ENCODE measurements around the gene LARGE2. TPM values are rescaled to one million over a fixed set of nuclear protein-coding genes. Genes with fewer than 3 reads are reported as not detected.

Gene LARGE2
- total and polyA plus RNA-seq, 9 of the 15 experiments (the other 6 are each of a cell fraction or from before 2014, with no cell fraction given) = 0.56 to 14.1 (median 6.6) TPM

GRCh38 chr11:45918331-45918941, 4.0 kb upstream of the LARGE2 start (continued):
- TF ChIP-seq MYC (IDR thresholded peaks at IDR 0.05; ENCODE audit: low read depth, low read length) = no peak
- no peak for TF ChIP-seq MYC (CRISPR knock-in tag; IDR thresholded peaks at IDR 0.05; ENCODE audit: borderline replicate concordance, low read depth)
- peak; percentile 92 for TF ChIP-seq BCOR (IDR thresholded peaks at IDR 0.05)
- TF ChIP-seq HIVEP1 (CRISPR knock-in tag; IDR thresholded peaks at IDR 0.05) = no peak; the same call in 1 of the 2 replicates
- TF ChIP-seq IRF1 (CRISPR knock-in tag; IDR thresholded peaks at IDR 0.05; ENCODE audit: borderline replicate concordance) = no peak
- no peak for TF ChIP-seq MBD1 (CRISPR knock-in tag; IDR thresholded peaks at IDR 0.05)
- TF ChIP-seq NFYB (IDR thresholded peaks at IDR 0.05; ENCODE audit: extremely low read depth, insufficient read length) = peak; percentile 68
- TF ChIP-seq, protein P1, sequence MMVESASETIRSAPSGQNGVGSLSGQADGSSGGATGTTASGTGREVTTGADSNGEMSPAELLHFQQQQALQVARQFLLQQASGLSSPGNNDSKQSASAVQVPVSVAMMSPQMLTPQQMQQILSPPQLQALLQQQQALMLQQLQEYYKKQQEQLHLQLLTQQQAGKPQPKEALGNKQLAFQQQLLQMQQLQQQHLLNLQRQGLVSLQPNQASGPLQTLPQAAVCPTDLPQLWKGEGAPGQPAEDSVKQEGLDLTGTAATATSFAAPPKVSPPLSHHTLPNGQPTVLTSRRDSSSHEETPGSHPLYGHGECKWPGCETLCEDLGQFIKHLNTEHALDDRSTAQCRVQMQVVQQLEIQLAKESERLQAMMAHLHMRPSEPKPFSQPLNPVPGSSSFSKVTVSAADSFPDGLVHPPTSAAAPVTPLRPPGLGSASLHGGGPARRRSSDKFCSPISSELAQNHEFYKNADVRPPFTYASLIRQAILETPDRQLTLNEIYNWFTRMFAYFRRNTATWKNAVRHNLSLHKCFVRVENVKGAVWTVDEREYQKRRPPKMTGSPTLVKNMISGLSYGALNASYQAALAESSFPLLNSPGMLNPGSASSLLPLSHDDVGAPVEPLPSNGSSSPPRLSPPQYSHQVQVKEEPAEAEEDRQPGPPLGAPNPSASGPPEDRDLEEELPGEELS (CRISPR knock-in tag; IDR thresholded peaks at IDR 0.05; ENCODE audit: borderline replicate concordance) = no peak
- TF ChIP-seq ERF (CRISPR knock-in tag; IDR thresholded peaks at IDR 0.05) = no peak; the same call in 1 of the 2 replicates

All from K562 (cell line).